CD4-positive, alpha-beta T cell treated with Interleukin-6 at 100 ng/mL for 8 hours (primary cell): ENCODE data around the gene SLC5A2.
"Not testable (repeated sequence)": the region's sequence is repeated elsewhere in the genome, so short reads cannot be mapped to it uniquely, and the experiment has no call there.

ENCODE experiments used
- DNase-seq: peaks from one replicate; pipeline ENCODE4 v3.0.0-alpha.2; 2020; ENCODE audit warnings: mixed read lengths, low spot score

SLC5A2 gene

DNA sequence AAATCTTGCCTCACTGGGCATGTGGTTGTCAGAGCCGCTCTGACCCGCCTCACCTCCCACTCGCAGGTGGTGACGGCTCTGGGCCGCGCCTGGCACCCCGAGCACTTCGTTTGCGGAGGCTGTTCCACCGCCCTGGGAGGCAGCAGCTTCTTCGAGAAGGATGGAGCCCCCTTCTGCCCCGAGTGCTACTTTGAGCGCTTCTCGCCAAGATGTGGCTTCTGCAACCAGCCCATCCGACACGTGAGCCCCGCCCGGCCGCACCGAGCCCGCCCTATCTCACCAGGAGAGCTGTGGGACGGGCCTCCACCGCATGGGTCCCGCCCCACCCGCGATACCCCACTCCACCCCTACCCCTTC lies 7.0 kb upstream of the SLC5A2 start:
- DNase-seq: no peak

GRCh38 chr16:31476303-31477219 lies 6.4 kb upstream of the SLC5A2 start:
- DNase-seq: peak; percentile 93

DNA sequence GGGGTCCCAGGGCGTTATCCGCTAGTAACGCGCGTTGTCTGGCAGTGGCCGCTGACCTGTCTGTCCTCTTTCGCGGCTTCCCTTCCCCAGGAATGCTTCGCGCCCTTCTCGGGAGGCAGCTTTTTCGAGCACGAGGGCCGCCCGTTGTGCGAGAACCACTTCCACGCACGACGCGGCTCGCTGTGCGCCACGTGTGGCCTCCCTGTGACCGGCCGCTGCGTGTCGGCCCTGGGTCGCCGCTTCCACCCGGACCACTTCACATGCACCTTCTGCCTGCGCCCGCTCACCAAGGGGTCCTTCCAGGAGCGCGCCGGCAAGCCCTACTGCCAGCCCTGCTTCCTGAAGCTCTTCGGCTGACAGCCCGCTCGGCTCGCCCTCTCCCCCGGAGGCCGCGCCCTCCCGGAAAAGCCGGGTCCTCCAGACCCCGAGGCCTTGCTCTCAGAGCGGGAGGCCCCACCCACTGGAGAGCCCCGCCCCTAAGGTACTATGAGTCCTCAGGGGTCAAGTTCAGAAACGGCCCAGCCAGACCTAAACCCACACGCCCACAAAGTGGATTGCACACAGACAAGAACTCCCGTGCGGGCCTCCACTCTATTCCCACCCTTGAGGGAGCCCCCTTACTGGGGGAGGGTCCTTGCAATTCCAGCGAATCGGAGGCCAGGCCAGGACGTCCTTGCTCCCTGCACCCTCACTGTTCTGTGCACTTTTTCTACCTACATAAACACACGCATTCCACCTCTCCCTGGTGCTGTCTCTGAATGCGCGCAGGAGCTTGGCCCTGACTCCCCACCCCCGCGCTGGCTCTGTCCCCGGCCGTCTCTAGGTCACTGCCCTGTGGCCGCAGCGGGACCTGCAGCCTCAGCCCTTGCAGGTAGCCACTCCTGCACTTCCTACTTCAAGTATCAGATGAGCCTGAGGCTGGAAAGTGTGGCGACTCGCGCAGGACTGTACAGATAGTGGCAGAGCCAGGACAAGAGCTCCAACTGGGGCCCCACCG lies 5.4 kb upstream of the SLC5A2 start:
- peak; percentile 27 for DNase-seq

DNA sequence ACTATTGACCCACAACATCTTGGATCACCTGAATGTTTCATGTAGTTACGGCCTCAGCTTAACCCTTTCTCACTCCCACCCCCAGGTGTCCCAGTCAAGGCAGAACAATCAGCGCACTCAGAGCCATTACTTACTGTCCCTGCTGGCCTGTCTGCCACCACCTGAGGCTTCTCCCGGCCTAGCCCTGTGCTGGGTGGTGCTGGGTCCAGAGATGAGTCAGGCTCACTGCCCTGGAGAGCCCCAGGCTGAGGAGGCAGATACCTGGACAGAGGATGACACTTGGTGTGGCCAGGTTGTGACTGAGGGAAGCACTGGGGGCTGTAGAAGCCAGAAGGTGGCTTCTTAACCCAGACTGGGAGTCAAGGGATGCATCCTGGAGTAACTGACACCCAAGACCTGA lies 4.0 kb upstream of the SLC5A2 start:
- no peak for DNase-seq

- no peak for DNase-seq
Observed at GRCh38 chr16:31479751-31480150, 3.2 kb upstream of the SLC5A2 start.

- no peak for DNase-seq
Observed at GRCh38 chr16:31480851-31481536, 1.9 kb upstream of the SLC5A2 start.

DNA sequence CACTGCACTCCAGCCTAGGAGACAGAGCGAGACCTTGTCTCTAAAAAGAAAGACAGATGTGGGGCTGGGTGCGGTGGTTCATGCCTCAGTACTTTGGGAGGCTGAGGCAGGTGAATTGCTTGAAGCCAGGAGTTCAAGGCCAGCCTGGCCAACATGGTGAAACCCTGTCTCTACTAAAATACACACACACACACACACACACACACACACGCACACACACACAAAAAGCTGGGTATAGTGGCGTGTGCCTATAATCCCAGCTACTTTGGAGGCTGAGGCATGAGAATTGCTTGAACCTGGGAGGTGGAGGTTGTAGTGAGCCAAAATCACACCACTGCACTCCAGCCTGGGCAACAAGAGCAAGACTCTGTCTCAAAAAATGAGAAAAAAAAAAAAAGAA lies 1.1 kb downstream of the SLC5A2 start:
- DNase-seq: not testable (repeated sequence)

- no peak for DNase-seq
Observed at GRCh38 chr16:31484491-31485171, 1.7 kb downstream of the SLC5A2 start.

DNA sequence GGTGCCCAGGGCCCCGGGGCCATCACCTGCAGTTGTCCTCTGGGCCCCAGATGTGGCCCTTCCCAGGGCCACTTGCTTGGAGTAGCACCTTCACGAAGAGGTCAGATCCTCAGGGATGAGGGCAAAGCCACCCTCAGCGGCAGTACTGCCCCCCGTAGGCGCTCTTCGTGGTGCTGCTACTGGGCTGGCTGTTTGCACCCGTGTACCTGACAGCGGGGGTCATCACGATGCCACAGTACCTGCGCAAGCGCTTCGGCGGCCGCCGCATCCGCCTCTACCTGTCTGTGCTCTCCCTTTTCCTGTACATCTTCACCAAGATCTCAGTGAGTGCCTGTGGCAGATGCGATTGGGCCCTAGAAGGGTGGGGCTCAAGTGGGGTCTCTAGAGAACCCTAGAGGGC lies 2.6 kb downstream of the SLC5A2 start:
- no peak for DNase-seq

DNA sequence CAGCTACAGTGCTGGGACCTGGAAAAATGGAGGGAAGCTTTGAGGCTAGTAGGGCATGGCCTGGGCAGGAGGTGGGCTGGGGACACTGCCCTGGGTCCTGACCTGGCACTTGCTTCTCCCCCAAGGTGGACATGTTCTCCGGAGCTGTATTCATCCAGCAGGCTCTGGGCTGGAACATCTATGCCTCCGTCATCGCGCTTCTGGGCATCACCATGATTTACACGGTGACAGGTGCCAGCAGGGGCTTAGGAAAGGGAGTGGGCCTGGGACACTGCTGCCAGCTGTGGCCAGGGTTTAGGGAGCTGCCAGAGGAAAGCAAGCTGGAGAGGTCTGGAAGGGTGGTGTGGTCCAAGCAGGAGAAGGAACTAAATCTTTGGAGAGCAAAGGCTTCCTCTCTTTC lies 3.1 kb downstream of the SLC5A2 start:
- no peak for DNase-seq

DNA sequence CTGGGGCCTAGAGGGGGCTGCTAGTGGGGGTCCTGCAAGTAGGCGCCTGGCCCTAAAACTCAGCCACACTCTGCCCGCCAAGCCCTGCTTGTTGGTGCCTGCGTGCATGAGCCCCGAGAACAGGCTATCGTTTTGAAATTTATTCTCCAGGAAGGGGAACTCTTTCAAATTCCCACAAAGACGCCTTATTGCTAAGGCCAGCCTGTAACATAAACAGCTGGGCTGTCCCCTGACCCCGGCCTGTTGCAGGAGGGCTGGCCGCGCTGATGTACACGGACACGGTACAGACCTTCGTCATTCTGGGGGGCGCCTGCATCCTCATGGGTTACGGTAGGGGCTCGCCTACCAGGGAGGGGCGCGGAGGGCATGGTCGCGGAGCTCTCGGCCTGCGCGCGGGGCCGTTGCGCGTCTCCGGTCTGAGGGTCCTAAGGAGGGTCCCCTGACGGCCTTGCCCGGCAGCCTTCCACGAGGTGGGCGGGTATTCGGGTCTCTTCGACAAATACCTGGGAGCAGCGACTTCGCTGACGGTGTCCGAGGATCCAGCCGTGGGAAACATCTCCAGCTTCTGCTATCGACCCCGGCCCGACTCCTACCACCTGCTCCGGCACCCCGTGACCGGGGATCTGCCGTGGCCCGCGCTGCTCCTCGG lies 4.3 kb downstream of the SLC5A2 start:
- DNase-seq: no peak

DNA sequence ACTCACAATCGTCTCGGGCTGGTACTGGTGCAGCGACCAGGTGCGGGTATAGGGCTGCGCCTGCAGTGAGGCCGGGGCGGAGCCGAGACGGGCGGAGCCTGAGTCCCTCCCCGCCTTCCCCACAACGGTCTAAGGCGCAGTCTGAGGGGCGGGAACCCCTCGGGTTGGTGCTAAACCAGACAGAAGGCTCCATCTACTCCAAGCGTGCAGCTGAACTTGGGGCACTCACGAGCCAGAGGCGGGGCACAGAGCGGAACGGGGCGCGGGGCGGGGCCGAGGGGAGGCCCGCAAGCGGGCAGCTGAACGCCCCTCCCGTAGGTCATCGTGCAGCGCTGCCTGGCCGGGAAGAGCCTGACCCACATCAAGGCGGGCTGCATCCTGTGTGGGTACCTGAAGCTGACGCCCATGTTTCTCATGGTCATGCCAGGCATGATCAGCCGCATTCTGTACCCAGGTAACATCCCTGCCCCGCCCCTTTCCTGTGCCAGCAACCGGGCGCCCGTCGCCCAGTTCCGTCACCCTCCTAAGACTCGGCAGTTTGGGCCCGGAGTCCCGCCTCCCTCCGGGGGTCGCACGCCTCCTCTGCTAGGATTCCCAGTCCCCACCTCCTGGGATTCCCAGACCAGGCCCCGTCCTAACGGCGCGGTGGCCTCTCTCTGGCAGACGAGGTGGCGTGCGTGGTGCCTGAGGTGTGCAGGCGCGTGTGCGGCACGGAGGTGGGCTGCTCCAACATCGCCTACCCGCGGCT lies 5.0 kb downstream of the SLC5A2 start:
- peak; percentile 76 for DNase-seq

GRCh38 chr16:31488468-31489297 lies 5.8 kb downstream of the SLC5A2 start:
- DNase-seq: no peak

GRCh38 chr16:31489298-31489564 lies 6.3 kb downstream of the SLC5A2 start:
- DNase-seq: no peak

GRCh38 chr16:31489616-31490584 lies 7.0 kb downstream of the SLC5A2 start:
- DNase-seq: no peak

GRCh38 chr16:31491778-31492418 lies 9.0 kb downstream of the SLC5A2 start:
- no peak for DNase-seq

- DNase-seq: no peak
Observed at GRCh38 chr16:31493506-31494125, 10.7 kb downstream of the SLC5A2 start.

DNA sequence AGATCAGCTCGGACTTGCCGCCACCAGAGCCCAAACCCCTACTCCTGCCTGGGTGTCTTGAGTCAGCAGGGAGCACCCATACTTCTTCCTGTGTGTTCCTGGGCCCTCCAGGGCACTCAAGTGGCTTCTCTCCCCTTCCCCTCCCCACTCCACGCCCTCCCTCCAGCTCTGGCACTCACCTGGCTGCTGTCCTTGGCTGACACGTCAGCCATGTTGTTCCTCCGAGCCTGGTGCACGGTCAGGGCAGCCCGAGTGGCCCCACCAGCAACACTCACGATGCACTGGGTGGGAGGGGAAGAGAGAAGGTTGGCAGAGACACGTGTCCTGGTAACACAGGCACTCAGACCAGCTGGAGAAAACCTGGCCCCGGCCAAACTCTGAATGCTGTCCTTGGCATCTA lies 13.7 kb downstream of the SLC5A2 start:
- DNase-seq: no peak
